ENCODE data around the gene TENM4.
A peak's percentile ranks its signal among the peaks of the same experiment; 100 is the strongest.

TENM4 gene

GRCh38 chr11:79045018-79045799 is 395.6 kb downstream of the TENM4 start:
- DNase-seq, result no peak

GRCh38 chr11:79044201-79044600 is 396.6 kb downstream of the TENM4 start:
- no peak for DNase-seq

GRCh38 chr11:79043726-79044125 is 397.1 kb downstream of the TENM4 start:
- no peak for DNase-seq

DNA sequence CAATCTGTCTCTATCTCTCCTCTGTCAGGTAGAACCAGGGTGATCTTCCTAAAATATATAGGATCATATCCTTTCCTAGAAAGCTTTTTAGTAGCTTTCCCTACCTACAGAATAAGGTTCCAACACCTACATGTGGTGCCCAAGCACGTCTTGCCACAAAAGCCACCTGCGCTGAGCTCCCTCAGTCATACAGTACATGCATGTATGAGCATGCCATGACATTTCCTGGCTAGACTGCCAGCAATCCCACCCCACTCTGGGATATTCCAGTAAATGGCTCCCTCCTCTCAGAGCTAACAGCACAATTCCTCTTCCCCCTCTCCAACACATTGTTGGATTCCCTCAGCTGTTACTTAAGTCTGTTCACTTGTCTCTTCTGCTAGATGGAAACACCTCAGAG is 398.0 kb downstream of the TENM4 start:
- DNase-seq, result no peak

- DNase-seq, result no peak
Measured at GRCh38 chr11:79040348-79040747, 400.5 kb downstream of the TENM4 start.

- DNase-seq, result no peak
Measured at GRCh38 chr11:79039122-79039521, 401.7 kb downstream of the TENM4 start.

DNA sequence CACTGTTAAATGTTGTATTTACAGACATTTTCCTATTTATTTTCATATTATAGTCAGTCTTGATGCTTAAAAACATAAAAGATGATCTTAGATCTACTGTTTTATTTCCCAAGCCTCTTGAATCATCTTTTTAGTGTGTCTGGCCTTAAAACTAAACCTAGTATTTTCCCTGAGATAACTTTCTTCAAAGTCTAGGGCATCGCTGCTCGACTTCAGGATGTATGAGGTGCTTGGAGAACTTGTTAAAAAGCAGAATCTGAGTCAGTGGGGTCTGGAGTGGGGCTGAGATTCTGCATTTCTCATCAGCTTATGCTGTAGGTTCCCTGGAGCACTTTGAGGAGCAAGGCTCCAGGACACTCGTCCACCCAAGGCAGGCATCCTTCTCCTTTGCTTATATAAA is 404.9 kb downstream of the TENM4 start:
- no peak for DNase-seq

- no peak for DNase-seq
Measured at GRCh38 chr11:79033833-79034232, 407.0 kb downstream of the TENM4 start.

DNA sequence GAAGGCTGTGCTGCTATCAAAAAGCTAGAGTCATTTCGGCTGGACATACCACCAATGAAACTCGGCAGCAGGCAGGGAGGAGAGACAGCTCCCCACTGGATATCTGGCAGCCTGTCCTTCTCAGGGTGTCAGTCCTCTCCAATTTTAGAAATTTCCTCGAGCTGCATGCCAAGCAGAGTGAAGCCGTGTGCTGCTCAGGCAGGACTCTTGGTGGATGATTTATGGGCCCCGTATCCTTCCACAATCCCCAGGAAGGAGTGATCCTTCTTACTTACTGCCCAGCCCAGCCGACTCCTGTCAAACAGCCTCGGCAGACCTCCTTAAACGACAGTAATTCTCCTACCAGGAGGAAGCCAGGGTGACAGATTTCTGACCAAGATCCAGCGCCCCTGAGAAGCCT is 410.4 kb downstream of the TENM4 start:
- DNase-seq, result no peak

- no peak for DNase-seq
Measured at GRCh38 chr11:79028225-79028624, 412.6 kb downstream of the TENM4 start.

DNA sequence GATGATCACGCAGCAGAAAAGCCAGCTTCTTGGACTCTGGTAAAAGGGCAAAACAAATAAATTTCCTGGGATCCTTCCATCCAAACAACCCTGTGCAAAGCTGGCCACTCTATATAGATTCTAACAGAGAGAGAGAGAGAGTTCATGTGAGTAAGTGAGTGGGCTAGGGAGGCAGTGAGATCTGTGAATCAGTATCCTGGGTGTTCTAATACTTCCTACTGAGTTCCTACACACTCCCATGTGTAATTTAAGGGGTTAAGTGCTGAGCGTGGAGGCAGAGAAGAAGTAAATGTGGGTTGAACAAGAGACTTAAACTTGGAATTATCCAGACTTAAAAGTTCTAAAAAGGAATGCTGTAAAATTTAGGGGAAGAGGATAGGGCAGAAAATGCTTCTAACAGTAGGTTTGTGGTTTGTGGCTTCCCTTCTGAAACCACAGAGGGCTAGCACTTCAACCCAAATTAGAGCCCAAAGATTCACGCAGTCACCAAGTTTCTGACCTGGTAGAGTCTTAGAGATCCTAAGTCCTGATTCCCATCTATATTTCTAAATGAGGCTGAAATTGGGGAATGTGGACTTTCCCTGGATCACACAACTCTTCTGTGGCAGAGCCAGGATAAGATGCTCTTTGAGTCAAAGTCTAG is 413.9 kb downstream of the TENM4 start:
- peak in 1 of 5 donors; percentile 7 for DNase-seq

DNA sequence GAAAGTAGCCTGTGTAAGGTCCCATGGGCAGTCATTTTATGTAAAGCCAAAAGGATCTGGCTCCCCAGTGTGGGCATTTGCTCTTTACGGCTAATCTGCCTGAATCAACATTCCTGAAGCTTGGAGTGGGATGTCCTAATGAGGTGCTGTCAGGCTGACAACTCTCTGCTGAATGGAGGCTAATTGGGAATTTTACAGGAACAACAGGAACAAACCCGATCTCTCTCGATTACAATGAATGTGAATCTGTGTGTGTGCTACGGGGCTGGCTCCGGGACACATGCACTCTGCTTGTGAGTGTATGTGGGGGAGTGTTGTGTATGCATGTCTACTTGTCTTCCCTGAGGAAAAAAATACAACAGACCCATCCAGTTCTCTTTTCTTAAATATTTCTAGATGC is 415.2 kb downstream of the TENM4 start:
- no peak for DNase-seq

DNA sequence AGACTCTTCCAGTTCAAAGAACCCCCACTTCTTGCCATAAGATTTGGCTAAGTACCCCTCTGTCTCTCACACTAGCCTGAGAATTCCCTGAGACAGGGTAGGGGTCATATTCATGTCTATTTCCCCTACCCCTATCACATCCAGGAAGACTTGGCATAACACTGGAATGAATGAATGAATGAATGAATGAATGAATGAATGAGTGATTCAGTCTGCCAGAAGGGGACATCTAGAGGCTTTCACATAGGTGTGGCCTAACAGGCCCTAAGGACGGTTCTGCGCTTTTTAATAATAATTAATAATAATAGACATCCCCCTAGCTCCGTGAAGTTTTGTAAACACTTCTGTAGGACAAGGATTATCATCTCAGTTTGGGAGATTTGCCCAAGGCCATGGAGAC is 415.7 kb downstream of the TENM4 start:
- DNase-seq, result no peak

DNA sequence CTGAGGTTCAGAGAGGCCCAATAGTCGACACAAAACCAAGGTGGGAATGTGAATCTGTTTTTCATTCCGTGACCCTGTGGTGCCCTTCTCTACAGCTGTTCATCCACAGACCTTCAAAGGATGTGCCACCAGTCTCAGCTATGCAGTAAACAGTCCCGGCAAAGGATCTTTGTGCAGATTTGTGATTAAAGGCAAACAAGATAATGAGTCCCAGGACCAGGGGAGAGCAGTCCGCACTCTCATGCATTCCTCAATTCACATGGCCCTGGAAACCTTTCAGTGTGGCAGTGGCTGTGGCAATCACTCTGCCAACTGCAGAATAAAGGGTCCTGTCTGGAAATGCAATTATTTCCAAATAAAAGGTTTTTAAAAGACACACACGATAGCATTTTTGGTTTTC is 418.6 kb downstream of the TENM4 start:
- no peak for DNase-seq

DNA sequence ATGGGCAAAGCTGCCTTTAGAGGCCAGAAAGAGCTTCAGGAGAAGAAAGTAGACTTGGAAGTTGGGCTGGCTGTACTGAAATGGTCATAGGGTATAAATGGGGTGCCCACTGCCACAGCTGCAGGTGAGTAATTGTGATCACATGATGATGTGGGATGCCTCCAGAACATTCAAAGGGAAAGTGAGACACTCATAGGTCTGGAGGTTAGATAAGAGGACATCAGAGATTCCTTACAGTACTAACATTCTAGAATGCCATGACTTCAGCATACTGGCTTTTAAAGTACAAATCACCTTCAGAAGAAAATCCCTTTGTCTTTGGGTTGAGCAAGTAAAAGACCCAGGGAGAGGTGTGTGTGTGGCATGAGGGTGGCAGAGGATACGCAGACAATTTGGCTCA is 419.2 kb downstream of the TENM4 start:
- no peak for DNase-seq

GRCh38 chr11:79019975-79020374 is 420.9 kb downstream of the TENM4 start:
- no peak for DNase-seq

GRCh38 chr11:79019277-79019676 is 421.6 kb downstream of the TENM4 start:
- DNase-seq, result no peak

DNA sequence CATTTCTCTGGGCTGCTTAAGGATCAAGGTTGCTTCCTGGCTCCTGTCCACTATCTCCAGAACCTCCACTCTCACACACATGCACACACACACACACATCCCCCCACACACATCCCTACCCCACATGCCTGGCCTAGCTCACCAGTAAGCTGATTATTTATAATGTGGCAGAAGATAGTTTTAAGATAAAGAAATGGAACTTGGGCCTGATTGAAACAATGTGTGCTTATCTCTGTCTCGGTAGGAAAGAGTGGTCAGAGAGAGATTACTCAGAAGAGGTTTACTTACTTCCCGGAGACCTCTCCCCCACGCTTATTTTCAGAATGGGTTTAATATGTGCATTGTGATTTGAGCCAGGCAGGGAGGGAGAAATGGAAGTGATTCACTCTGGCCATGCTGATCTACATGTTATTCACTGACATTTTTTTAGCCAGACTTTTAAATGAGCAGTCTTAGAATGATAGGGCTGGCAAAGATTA is 422.4 kb downstream of the TENM4 start:
- no peak for DNase-seq

DNA sequence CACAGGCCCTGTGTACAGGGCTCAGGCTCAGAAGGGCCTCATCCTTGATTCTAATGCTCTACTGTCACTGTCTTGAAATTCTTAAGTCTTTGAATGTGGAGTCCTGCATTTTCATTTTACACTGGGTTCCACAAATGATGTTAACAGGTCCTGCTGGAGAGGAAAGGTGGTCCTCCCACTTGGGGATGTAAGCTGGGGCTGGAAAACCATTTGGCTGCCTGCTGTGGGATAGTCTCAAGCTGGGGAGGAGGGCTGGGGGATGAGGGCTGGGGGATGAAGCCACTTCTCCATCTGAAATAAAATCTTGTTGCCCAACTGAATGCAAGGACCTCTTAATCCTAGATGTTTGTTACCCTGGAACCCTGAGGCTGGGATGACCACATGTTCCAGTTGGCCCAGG is 423.0 kb downstream of the TENM4 start:
- DNase-seq, result no peak

- no peak for DNase-seq
Measured at GRCh38 chr11:79013509-79013908, 427.3 kb downstream of the TENM4 start.

DNA sequence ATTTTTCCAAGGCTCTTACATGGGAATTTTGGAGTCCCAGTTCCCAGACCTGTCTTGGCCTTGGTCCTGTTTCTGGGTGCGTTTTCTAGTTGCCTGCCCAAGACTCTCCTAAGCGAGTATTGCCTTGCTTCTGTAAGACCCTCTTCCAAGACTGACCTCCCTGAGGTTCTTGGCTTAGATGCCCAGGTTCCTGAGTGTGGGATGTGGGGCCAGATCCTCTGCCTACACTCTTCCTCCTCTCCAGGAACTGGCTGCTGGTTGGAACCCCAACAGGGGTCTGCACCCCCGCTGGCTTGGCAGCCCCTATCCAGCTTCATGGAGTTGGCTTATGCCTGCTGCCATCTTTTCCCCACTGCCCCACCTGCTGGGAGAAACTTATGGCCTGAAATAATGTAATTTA is 429.5 kb downstream of the TENM4 start:
- DNase-seq, result no peak

DNA sequence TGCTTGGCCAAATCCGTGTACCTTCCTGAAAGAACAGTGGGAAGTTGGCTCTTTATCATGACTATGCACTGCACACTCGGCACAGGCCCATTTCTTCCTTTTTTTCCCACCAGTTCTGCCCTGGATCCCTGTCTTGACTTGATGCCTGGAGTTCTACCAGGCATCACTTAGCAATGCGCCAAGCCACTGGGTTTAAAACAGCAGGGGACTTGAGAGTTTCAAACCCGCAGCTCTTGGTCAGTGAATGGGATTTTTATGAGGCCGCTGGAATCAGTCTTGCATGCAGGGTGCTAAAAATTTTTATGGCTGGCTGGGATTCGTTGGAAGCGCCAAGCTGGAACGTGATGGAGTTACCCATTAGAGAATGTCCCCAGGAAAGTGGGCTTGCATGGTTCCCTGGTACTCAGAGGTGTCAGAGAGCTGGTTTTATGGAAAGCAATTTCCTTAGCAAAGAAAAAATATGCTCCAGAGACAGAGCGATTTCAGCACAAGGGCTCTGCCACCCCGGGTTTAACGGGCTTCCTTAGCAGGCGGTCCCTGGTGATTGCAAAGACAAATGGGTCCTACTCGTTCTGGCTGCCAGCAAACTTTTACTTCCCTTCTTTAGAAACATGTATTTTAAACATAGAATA is 432.9 kb downstream of the TENM4 start:
- DNase-seq, result no peak

DNA sequence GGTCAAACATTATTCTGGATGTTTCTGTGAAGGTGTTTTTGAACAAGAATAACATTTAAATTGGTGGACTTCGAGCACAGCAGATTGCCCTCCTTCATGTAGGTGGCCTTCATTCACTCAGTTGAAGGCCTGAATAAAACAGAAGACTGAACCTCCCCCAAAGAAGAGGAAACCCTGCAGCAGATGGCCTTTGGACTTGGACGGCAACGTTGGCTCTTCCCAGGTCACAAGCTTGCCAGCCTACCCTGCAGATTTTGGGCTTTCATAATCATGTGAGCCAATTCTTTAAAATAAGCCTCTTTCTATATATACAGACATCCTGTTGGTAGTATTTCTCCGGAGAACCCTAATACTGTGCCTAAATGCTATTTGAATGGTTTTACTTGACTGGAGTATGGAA is 434.0 kb downstream of the TENM4 start:
- no peak for DNase-seq

DNA sequence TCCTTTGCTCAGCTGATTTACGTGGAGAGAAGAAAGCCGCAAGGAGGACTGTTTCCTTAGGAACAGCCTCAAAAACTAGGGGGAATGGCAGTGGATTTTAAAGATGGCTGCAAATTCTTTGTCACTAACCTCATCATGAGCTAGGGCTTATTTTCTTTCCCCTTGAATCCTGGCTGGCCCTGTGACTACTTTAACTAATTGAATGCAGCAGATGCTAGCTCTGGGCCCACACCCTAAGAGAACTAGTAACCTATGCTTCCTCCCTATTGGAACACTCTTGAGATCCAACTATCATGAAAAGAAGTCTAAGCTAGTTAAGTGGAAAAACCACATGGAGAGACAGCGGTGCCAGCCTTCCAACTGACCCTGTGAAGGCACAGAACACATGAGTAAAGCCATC is 444.8 kb downstream of the TENM4 start:
- DNase-seq, result no peak

All from T-helper 1 cell (primary cell).